ENCODE measurements around the gene FBP2.
"Not testable (repeated sequence)": the region's sequence is repeated elsewhere in the genome, so short reads cannot be mapped to it uniquely, and the experiment has no call there.

FBP2 gene

DNA sequence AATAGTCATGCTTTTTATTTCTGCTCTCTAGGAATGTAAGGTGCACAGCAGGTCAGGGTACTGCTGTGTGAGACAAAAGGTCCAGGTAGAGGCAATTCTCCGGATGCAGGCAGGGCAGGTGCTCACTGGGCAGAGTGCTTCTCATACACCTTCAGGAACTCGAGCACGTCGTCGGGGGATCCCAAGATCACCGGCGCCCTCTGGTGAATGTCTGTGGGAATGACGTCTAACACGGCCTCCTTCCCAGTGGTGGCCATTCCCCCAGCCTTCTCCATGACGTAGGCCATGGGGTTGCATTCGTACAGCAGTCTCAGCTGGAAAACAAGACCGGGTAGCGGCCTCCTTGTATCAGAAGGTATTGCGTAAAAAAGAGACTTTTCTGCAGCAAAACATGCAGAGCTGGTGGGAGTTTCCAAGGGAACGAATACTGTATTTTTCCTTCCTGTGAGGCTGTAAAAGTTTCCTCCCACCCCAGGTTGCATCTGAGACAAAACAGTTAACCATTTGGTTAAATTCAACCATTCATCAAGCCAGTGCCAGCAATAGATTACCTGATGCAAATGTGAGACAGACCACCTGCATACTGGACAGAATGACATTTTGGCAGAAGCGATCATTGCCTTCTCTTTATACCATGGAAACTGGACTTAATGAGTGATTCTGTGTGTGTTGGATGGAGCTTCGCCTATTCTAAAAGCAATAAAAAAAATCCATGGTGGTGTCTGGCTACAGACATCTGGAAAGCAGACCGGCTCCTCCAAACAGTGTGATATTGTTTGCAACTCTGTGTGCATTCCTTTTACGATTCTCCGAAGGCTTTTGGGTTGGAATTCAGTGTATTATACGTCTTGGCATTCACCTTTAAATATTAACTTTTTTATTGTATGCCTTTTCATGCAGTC, 9.9 kb upstream of the FBP2 start:
- DNase-seq, result no peak

DNA sequence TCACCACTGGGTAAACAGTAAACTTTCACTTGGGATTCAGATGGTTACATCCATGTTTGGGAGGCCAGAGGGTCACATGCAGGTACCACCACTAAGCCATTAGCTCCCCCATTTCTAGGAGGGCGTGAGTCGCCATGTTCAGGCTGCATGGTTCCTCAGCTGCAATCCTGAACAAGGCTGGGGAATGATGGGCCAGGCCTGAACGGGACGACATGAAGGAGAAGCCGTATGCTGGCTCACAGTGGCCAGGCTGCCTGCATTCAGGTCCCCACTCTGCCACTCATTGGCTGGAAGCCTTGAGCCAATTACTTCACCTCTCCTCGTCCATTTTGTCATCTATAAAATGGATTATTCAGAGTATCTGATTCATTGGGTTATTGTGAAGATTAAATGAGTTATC, 9.0 kb upstream of the FBP2 start:
- no peak for DNase-seq

DNA sequence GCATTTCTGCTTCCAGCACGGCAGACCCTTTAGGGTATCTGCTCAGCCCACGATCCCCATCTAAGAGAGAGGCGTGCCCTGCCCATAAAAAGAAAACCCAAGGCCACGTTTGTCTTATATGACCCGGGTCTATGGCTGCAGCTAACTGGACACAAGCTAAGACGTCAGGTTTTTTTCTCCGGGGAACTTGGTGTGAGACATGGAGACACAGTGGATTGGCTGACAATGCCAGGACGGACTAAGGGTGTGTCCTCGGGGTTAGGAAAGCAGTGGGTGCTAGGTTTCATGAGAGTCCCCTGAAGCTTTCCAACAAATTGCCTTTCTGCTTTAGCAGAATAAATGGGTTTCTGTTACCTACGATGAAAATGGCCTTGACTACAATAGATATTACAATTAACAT, 7.1 kb upstream of the FBP2 start:
- DNase-seq, result no peak

DNA sequence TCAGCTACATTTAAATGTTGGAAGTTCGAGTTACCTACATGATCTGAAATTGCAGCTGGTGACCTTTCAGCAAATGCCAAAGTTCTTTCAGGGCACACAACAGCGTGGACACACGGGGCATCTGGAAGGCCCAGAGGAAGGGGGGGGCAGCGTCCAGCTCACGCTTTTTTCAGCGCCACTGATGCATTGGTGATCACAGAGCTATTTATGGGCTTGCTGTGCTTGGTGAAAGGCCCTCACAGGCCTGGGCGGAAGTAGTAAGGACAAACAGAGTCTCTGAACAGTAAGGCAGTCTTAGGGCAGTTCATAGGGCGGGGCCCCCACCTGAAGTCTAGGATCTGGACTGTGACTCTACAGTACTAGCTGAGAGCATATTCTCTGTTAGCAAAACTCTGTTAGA, 6.6 kb upstream of the FBP2 start:
- DNase-seq, result no peak

DNA sequence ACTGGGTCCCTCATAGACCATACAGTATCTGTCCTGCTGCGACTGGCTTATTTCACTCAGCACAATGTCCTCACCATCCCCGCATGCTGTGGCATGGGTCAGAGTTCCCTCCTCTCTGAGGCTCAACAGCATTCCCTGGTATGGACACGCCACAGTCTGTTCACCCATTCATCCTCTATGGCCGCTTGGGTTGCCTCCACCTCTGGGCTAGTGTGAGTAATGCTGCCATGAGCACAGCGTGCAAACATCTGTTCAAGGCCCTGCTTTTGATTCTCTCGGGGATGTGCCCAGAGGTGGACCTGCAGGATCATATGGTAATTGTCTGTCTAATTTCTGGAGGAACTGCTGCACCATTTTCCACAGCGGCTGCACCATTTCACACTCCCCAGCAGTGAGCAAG, 5.5 kb upstream of the FBP2 start:
- DNase-seq, result no peak

DNA sequence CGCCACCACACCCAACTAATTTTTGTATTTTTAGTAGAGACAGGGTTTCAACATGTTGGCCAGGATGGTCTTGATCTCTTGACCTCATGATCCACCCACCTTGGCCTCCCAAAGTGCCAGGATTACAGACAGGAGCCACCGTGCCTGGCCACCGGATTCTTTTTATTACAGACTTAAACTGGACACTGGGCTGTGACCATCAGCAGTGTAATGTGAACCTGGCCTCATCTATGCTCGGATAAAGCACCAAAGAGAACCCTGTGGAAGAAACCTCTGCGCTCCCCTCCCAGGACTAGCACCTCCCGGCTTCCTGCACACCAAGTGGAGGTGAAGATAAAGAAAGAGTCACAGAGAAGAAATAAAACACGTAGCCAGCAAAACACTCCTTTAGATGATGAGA, 941 bp downstream of the FBP2 start:
- DNase-seq, result not testable (repeated sequence)

DNA sequence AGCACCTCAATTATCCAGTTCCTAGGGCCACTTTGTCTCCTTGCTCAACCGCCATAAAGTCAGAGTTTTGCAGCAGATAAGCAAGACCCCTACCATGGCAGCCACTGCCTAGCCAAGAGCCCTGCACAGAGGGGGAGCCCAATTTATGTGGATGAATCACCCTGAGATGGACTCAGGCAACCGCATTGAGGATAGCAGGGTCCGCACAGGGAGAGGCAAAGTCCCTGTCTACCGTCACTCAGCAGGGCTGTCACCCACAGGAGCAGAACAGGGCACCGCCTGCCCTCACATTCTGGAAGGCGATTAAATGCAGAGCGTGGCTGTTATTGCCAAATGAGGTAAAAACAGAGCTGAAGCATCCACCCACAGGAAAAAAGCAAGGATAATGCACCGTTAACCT, 1.7 kb downstream of the FBP2 start:
- no peak for DNase-seq

DNA sequence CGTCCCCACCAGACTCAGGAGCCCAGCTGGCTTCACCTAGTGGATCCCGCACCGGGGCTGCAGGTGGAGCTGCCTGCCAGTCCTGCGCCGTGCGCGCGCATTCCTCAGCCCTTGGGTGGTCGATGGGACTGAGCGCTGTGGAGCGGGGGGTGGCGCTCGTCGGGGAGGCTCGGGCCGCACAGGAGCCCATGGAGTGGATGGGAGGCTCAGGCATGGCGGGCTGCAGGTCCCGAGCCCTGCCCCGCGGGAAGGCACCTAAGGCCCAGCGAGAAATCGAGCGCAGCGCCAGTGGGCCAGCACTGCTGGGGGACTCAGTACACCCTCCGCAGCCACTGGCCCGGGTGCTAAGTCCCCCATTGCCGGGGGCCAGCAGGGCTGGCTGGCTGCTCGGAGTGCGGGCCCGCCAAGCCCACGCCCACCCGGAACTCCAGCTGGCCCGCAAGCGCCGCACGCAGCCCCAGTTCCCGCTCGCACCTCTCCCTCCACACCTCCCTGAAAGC, 2.5 kb downstream of the FBP2 start:
- DNase-seq, result not testable (repeated sequence)

DNA sequence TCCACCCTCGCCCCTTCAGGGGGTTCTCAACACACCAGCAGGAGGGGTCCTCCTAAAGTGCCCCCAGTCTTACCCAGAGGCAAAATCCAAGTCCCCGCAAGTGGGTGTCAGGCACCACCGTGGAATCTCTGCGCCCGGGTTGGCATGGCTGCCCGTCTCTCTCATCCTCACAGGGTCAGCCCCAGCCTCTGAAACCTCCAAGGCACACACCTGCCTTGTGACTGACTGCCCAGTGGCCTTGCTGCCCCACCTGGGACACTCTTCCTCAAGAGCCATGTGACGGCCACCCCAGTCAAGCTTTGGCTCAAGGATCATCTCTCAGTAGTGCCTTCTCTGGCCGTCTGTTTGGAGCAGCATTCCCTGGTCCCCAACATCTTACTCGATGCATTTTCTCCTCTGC, 4.9 kb downstream of the FBP2 start:
- DNase-seq, result no peak

DNA sequence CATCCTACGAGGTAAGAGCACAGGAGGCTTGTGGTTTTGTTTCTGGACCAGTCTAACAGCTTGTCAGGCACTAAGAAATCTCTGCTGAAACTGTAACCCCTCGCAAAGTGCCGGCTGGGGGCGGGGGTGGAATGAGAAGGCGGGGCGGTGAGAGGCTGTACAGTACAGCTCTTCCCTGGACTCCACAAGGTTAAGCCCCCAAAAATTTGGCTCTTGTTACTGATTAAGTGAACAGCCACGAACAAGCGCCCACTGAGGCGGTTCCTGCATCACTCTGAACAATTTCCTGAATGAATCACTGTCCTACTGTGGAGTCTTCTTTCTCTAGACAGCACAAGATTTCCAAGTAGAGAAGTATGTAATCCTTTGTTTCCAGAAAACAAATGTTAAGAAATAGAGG, 6.8 kb downstream of the FBP2 start:
- DNase-seq, result no peak

DNA sequence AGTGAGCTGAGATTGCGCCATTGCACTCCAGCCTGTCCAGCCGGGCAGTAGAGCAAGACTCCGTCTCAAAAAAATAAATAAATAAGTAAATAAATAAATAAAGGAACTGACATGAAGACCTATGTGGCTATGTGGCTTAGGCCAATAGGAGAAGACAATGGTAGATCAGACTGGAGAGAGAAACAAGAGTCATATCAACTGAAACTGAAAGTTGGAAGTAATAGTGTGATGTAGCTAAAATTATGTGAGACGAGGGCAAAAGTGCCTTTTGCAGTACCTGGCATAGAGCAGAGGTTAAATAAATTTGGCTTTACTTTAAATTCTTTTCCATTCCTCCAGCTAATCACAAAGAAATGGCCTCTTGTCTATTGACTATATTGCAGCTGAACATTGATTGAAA, 7.3 kb downstream of the FBP2 start:
- DNase-seq, result no peak

DNA sequence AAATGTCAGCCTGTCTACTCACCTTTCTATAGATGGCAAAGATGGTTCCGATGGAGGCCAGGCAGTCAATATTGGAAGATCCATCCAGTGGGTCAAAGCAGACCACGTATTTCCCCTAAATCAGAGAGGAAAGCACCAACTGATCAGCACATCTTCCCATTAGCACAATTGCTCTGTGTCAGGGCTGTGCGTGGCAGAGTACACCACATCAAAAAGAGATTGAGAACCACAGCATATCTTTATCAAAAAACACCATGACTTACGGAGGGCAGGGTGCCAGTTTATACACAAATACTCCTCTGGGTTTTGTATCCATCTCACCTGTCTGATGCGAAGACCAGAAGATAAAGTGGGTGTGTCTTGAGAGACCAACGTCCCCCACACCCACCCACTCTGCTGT, 9.1 kb downstream of the FBP2 start:
- DNase-seq, result no peak

DNA sequence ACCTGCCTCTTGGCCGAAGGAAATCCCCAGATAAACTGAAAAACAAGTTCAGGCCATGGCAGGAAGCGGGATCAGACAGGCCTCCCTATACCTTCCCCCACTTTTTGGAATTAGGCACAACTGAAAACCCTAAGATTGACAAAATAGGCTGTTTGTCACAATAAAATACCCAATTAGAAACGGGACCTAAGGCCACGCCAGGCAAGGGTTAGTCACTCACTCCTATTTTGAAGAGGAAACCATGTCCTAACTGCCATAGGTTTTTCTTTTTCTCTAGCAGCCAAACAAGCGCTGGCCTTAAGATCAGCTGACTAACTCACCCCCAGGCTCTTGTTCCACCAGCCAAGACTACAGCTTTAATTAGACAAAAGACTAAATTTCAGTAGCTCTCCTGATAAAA, 11.9 kb downstream of the FBP2 start:
- DNase-seq, result no peak

DNA sequence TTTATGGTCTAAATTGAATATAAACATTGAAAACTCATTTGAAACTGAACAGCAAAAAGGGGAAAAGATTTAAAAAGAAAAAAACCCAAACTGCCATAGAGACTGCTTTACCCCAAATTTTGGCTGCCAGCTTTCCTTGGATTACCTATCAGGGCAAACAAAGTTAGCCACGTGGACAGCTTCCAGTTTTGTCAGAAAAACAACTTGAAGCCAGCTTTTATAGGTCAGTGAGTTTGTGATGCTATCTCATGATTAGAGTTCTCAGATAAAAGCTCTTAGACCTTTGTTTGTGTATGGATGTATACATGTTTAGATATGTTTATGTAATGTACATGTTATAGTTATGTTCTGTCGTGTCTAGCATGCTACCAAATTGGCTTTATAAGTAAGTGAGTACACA, 16.1 kb downstream of the FBP2 start:
- no peak for DNase-seq

DNA sequence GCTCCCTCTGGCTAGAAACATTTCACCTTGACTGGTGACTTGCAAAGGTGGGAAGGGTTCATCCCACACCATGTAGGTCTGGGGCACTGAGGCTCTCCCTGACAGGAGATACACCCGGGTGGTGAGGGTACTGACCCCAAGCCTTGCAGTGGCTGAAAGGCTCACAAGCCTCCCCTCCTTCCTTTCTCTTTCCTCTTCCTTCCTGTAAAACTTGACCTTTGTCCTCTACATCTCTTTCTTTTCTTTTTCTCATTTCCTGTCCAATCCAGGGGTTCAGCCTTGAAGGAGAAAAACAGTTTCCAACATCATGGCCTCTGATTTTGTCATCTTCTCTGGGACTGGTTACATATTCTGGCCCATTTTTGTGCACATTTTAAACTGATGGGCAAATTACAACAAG, 16.6 kb downstream of the FBP2 start:
- no peak for DNase-seq

DNA sequence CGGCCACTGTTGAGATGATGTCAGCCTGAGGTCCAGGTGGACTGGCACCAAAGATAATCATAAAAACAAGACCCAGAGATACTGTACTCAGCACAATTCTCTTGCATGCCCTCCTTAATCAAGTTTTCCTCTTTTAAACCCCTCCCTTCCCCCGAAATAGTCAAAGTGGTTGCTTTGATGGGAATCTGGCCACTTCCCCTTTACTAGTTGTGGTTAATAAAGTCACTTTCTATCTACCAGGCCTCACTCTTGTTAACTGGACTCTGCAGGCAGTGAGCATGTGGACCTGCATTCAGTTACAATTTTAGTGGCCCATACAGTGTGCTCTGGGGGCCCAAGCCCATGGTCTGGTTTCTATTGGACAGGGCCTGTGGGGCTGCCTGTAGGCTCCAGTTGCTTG, 17.5 kb downstream of the FBP2 start:
- DNase-seq, result no peak

DNA sequence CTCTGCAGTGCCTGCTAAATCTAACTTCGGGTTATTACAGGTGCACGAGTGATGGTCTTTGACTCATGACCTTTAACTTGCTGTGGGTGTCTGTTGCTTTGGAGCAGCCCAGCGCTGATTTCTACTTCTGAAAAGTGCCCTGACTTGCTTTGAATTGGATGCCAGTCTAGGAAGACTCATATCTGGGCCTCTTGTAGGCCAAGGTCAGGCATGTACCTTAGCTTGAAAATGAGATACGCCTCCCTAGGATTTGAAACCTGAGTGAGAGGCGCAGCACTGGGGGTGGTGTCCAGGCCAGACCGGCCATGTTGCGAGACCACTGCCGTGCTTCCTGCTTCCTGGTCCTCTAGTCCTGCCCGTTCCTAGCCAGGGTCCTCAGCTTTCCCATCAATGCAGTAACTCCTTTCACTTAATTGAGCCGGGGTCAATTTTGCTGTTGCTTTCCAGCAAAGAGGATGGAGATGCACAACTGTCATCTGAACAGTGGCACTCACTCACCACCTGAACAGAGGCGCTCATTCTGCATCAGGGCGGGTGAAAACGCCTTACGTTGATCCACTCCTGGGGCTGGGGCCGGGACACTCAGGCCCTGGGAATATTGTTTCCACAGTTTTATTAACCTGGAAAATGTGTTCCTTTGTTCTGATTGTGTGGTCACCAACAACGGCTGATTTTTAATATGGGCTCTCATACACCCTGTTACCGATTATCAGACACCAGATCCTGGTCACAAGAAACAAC, 24.5 kb downstream of the FBP2 start:
- DNase-seq, result no peak

DNA sequence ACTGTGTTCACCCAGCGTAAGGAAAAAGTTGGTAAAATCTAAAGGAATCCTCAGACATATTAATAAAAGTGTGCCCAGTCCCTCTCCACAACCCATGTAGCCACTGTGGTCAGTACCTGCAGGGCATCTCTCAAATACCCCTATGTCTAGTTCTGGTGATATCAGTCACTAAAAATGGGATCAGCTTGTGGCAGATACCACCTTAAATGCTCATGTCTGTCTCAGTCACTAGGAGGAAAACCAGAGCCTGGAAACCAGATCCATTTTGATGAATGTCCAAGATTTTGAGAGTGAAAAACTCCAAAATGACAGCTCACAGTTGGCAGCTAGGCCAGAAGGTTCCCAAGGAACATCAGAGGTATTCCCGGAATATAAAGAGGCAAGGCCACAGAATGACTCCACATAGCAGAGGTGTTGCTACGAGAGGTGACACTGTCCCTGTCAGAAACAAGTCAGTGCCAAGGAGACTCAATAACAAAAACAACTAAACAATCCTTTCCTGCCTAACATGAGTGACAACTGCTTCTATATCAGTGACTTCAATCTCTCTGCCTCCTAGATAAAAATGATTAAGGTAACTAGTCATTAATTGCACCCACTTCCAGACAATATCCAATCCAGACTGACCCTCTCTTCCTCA, 25.3 kb downstream of the FBP2 start:
- no peak for DNase-seq

DNA sequence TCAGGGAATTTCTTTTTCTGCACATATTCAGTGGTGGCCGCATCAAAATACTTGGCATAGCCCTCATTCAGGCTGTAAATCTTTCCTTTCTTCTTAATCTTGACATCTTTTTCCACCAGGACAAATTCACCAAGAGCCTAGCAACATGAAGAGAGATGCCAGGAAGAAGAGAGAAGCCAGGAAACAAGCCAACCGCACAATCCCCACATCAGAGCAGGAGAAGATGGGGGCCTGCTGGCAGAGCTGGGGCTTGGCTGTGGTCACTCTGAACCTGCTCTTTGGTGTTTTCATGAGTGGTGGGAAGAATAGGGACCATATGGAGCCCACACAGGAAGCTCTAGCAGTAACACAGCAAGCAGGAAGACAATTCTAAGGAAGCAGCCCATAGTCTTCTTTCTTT, 26.4 kb downstream of the FBP2 start:
- DNase-seq, result no peak

DNA sequence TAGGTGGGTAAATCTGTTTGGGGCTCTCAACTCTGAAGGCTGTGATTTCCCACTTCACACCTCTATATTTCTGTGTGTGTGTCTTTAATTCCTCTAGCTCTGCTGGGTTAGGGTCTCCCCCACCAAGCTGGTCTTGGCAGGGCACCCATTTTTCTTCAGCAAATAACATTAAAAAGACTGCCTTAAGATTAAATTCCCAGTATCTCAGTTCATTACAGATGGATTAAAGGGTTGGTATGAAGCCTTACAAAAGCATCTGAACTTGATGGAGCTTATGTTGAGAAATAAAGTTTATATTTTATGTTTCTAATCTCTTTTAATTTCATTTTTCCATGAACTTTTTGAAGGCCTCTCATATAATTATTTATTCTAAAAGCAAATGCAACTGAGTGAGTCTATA, 27.1 kb downstream of the FBP2 start:
- no peak for DNase-seq

DNA sequence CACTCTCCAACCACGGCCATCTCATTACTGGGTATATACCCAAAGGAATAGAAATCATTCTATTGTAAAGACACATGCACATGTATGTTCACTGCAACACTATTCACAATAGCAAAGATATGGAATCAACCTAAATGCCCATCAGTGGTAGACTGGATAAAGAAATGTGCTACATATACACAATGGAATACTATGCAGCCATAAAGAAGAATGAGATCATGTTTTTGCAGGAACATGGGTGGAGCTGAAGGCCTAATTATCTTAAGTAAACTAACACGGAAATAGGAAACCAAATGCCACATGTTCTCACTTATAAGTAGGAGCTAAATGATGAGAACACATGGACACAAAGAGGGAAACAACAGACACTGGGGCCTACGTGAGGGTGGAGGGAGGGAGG, 29.3 kb downstream of the FBP2 start:
- DNase-seq, result not testable (repeated sequence)

DNA sequence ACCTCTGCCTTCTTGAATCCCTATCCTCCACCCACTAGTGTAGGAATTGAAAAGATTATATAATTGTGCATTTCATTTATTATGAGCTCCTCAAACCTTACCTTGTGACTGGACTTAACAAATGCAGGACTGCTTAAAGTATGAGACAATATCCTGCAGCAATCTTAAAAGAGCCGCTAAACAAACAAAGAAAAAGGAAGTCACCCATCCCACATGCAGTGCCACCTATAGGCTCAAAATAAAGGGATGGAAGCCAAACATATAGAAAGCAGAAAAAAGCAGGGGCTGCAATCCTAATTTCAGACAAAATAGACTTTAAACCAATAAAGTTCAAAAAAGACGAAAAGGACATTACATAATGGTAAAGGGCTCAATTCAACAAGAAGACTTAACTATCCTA, 30.1 kb downstream of the FBP2 start:
- DNase-seq, result no peak

DNA sequence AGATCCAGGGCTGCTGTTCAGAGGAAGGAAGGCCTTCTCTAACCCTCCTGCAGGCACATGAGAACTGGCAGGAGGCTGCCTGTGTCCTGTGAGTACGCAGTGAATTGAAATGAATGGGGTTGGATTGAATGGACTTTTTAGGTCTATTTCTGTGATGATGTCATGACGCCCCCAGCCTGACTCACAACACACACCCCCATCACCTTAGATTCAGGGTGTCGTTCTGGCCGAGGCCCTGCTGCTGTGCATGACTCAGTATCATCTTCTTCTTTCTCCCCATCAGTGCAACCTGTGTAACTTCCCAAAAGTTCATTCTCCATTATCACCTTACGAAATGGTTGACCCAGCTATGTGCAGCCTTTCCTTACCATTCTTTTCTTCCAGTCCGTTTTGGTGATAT, 33.4 kb downstream of the FBP2 start:
- no peak for DNase-seq

DNA sequence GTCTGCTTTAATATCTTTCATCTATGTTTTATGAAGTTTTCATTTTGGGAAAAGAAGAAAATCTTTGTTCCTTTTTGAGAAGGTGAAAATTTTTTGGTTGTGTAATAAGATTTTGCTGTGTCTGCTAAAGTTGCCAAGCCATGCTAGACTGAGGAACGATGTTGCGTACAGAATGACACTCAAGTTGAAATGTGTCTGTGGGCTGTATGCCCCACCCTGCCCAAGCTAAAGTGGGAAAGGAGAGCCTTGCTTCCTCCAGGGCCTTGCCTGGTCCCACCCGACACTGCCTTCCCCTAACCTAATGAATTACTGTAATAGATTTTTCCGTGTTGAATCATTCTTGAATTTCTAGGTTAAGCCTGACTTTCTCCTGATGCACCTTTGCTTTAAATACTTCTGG, 36.2 kb downstream of the FBP2 start:
- DNase-seq, result no peak
